Endothelial cell of umbilical vein (primary cell): Measurements from ENCODE around the gene NPLOC4. TPM values are rescaled to one million over a fixed set of nuclear protein-coding genes. Genes with fewer than 3 reads are reported as not detected.

Experiments used
- BruUV-seq: library from RNA; stranded (reverse); fragments of 400-500 nt; replicated peaks from 2 replicates; lab custom pipeline; 2021; lab: Mats Ljungman, UMichigan
- CTCF ChIA-PET: fragments of 300-600, 350-600 bp; sonication (Branson Sonifier 250); formaldehyde crosslinking; loops from one replicate; lab custom pipeline; 2021; ENCODE audit warnings: antibody characterized with exemption, inconsistent platforms; lab: Charles Lee
- POLR2A ChIA-PET: fragments of 300-600, 350-600 bp; sonication (Branson Sonifier 250); formaldehyde crosslinking; loops from one replicate; lab custom pipeline; 2021; ENCODE audit warnings: antibody characterized with exemption, inconsistent platforms; lab: Charles Lee
- DNase-seq: peaks from one replicate; pipeline ENCODE4 v3.0.0-alpha.2; 2011; ENCODE audit warnings: low read depth, low spot score
- FAIRE-seq: peaks from 2 replicates; lab custom pipeline; 2011; peaks lifted over from hg19 to GRCh38; lab: Jason Lieb, UNC
- H2AFZ ChIP-seq: 2 replicates; pipeline ENCODE4 v1.6.0; 2012; ENCODE audit warnings: low read depth, low read length, control low read depth, inconsistent platforms
- H3K27ac ChIP-seq: 2 replicates; pipeline ENCODE4 v1.5.1; 2011; ENCODE audit warnings: low read depth, mild to moderate bottlenecking, control low read depth, low read length, moderate library complexity; ENCODE audit not compliant: insufficient read depth
- H3K27me3 ChIP-seq, 2 experiments: 2 replicates each; pipeline versions ENCODE4 v1.6.0 to v1.6.1; 2011; ENCODE audit warnings: low read length in 2 of 2, mixed read lengths in 1 of 2; ENCODE audit not compliant: control insufficient read depth in 2 of 2, insufficient read depth in 2 of 2
- H3K36me3 ChIP-seq, 2 experiments: 2 replicates in 1 of 2; 3 replicates in 1 of 2; pipeline ENCODE4 v1.5.1; 2011; ENCODE audit warnings: low read length in 2 of 2, mild to moderate bottlenecking in 1 of 2, moderate library complexity in 1 of 2; ENCODE audit not compliant: control insufficient read depth in 2 of 2, insufficient read depth in 2 of 2; ENCODE audit errors: extremely low read depth in 1 of 2
- H3K4me1 ChIP-seq: 3 replicates; pipeline ENCODE4 v1.5.1; 2011; ENCODE audit warnings: mild to moderate bottlenecking, low read length; ENCODE audit not compliant: control insufficient read depth, insufficient read depth; ENCODE audit errors: extremely low read depth
- H3K4me2 ChIP-seq: 2 replicates; pipeline ENCODE4 v1.6.1; 2011; ENCODE audit warnings: low read length, control low read depth, mixed read lengths; ENCODE audit not compliant: insufficient read depth
- H3K4me3 ChIP-seq, 3 experiments: fragments of 200-600 bp in 1 of 3; sonication (generic), shearing (Covaris generic) in 1 of 3; replicated peaks in 1 of 3; 2 replicates each; pipeline ENCODE4 v1.5.1; 2011 to 2016; ENCODE audit warnings: control low read depth in 3 of 3, low read length in 3 of 3, mild to moderate bottlenecking in 2 of 3, inconsistent platforms in 1 of 3, low read depth in 1 of 3, moderate library complexity in 1 of 3; ENCODE audit not compliant: insufficient read depth in 1 of 3
- H3K79me2 ChIP-seq: 2 replicates; pipeline ENCODE4 v1.6.0; 2012; ENCODE audit warnings: low read length, inconsistent platforms; ENCODE audit not compliant: control insufficient read depth, insufficient read depth
- H3K9ac ChIP-seq: replicated peaks from 2 replicates; pipeline ENCODE3; 2011; ENCODE audit warnings: low read length, control low read depth; ENCODE audit not compliant: insufficient read depth; ENCODE audit errors: extremely low read depth
- H3K9me1 ChIP-seq: replicated peaks from 3 replicates; pipeline ENCODE4 v1.6.0; 2011; ENCODE audit warnings: mild to moderate bottlenecking, low read length; ENCODE audit not compliant: control insufficient read depth, insufficient read depth; ENCODE audit errors: extremely low read depth
- H3K9me3 ChIP-seq: replicated peaks from 2 replicates; pipeline ENCODE4 v1.5.1; 2012; ENCODE audit warnings: low read length, inconsistent platforms; ENCODE audit not compliant: control insufficient read depth, insufficient read depth
- H4K20me1 ChIP-seq: replicated peaks from 2 replicates; pipeline ENCODE3; 2011; ENCODE audit warnings: mild to moderate bottlenecking, low read length; ENCODE audit not compliant: control insufficient read depth, insufficient read depth; ENCODE audit errors: extremely low read depth
- CTCF ChIP-seq, 2 donors: IDR thresholded peaks; 1 replicate in 1 of 2; 2 replicates in 1 of 2; pipeline ENCODE4 v1.5.1; 2011; ENCODE audit warnings: low read length in 2 of 2, mild to moderate bottlenecking in 2 of 2, moderate library complexity in 2 of 2, control low read depth in 1 of 2, inconsistent platforms in 1 of 2, low read depth in 1 of 2; ENCODE audit not compliant: insufficient read depth in 1 of 2; ENCODE audit errors: extremely low read depth in 1 of 2
- EZH2 ChIP-seq: IDR thresholded peaks from 2 replicates; pipeline ENCODE4 v1.6.1; 2012; ENCODE audit warnings: borderline replicate concordance, low read depth, mild to moderate bottlenecking, moderate library complexity, low read length, inconsistent platforms; ENCODE audit not compliant: severe bottlenecking
- FOS ChIP-seq: IDR thresholded peaks from 2 replicates; pipeline ENCODE4 v1.6.1; 2011; ENCODE audit warnings: mild to moderate bottlenecking, low read length, moderate library complexity, borderline replicate concordance; ENCODE audit not compliant: insufficient read depth
- GATA2 ChIP-seq: IDR thresholded peaks from 2 replicates; pipeline ENCODE4 v1.7.0; 2011; ENCODE audit warnings: low read depth, mild to moderate bottlenecking, moderate library complexity, mixed read lengths, low read length; ENCODE audit not compliant: insufficient read length, insufficient read depth
- JUN ChIP-seq: IDR thresholded peaks from 2 replicates; pipeline ENCODE4 v1.6.1; 2011; ENCODE audit warnings: borderline replicate concordance, low read depth; ENCODE audit not compliant: insufficient read length, insufficient read depth
- MYC ChIP-seq: IDR thresholded peaks from one replicate; pipeline ENCODE4 v1.6.1; 2011; ENCODE audit warnings: mild to moderate bottlenecking, low read depth, low read length
- POLR2A ChIP-seq: IDR thresholded peaks from 2 replicates; pipeline ENCODE4 v1.6.1; 2012; ENCODE audit warnings: low read depth, mild to moderate bottlenecking, control low read depth, low read length
- POLR2AphosphoS5 ChIP-seq: IDR thresholded peaks from 2 replicates; pipeline ENCODE4 v1.6.1; 2012; ENCODE audit warnings: low read depth, mild to moderate bottlenecking, control low read depth, low read length, moderate library complexity; ENCODE audit not compliant: insufficient read depth
- dilution Hi-C: fragments of 300-500 bp; cut with MboI; formaldehyde crosslinking; loops from one replicate; pipeline ENCODE4 v1.15.0; 2019; ENCODE audit warnings: low sequenced_read_pairs; ENCODE audit not compliant: extremely low pct_ligation_motif_present
- intact Hi-C: fragments of 100-400 bp; cut with micrococcal nuclease; formaldehyde crosslinking; loops from one replicate; pipeline ENCODE4 v1.10.0; 2022
- polyA plus RNA-seq, 4 experiments: library from polyadenylated mRNA; depleted of rRNA in 3 of 4; stranded (reverse) in 3 of 4; unstranded in 1 of 4; fragments of >200 nt; gene quantifications; 2 replicates each; pipeline versions ENCODE4 v1.2.1 to v1.2.3, GENCODE V29; 2011 to 2012; ENCODE audit warnings: missing spikeins in 1 of 4
- total RNA-seq: library from RNA; stranded (reverse); gene quantifications from 2 replicates; pipeline ENCODE4 v1.2.3, GENCODE V29; 2021
- TF ChIP-seq, protein P1 (sequence below): IDR thresholded peaks from 2 replicates; pipeline ENCODE4 v1.6.1; 2011; ENCODE audit not compliant: insufficient read depth, insufficient read length

NPLOC4 gene
- total and polyA plus RNA-seq, 2 donors (not counting 3 experiments of a cell fraction or from before 2014, with no cell fraction given): 150 to 175 TPM

DNA sequence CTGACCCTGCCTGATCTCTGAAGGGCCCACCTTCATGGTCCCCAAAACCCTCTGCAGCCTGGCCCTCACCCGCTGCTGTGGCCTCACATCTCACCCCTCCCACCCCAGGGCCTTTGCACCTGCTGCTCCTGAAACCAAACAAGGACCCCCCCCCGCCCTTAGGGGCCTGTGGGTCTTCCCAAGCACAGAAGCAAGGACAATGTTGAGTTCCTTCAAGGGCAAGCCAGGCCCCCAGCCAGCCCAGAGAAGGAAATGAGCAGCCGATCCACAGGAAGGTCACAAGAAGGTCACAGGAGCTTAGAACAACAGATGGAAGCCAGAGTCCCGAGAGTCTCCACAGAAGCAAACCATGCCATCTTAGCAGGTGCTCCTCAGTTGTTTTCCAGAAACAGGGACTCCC, 19.9 kb upstream of the NPLOC4 start:
- BruUV-seq: no TSS peak
- H4K20me1 ChIP-seq: no peaks in the 10 kb centered on the region
- H3K4me2 ChIP-seq: no peak overlapping the region
- no peak overlapping the region for H3K9ac ChIP-seq
- DNase-seq (peak; percentile 53), FAIRE-seq (peak; percentile 70)
- no peak overlapping the region for H3K27ac ChIP-seq
- intact Hi-C loops (no loop called here), dilution Hi-C loops (no loop called here)
- H3K4me3 ChIP-seq: no peak overlapping the region
- peaks cover 9% of the 10 kb centered on the region for H3K4me1 ChIP-seq
- H3K79me2 ChIP-seq: no peaks in the 10 kb centered on the region
- no peaks in the 10 kb centered on the region for H3K27me3 ChIP-seq
- ChIA-PET CTCF (no interaction called here), POLR2A (interaction anchor here (2.1 kb wide), 1 partner anchor 21 kb away, joined by 4 read pairs; no protein-coding TSS in a partner anchor)
- H3K36me3 ChIP-seq: no peaks in the 10 kb centered on the region
- peak overlapping the region; percentile 13 for H2AFZ ChIP-seq
- no peaks in the 10 kb centered on the region for H3K9me1 ChIP-seq
- TF ChIP-seq, protein P1, sequence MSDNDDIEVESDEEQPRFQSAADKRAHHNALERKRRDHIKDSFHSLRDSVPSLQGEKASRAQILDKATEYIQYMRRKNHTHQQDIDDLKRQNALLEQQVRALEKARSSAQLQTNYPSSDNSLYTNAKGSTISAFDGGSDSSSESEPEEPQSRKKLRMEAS: no peak
- no peak for TF ChIP-seq MYC
- no peak for TF ChIP-seq FOS
- no peak for TF ChIP-seq JUN
- TF ChIP-seq POLR2AphosphoS5: no peak
- no peak for TF ChIP-seq EZH2
- TF ChIP-seq POLR2A: no peak
- TF ChIP-seq GATA2: no peak
- TF ChIP-seq CTCF (IDR thresholded peaks at IDR 0.05; ENCODE audit: extremely low read depth in 1 of 2, insufficient read depth in 1 of 2, low read depth in 1 of 2, low read length in 2 of 2): no peak
- no peaks in the 10 kb centered on the region for H3K9me3 ChIP-seq
